Stomach (tissue), 4 donors: ENCODE measurements around the gene ERO1A.

ENCODE experiments used
- POLR2AphosphoS5 ChIP-seq, 3 donors: sonication (generic); formaldehyde crosslinking; IDR thresholded peaks; one replicate each; pipeline ENCODE4 v1.6.1; 2016; ENCODE audit warnings: antibody characterized with exemption in 3 of 3
- TF ChIP-seq, protein P1 (sequence below), 7 experiments: fragments of 450-650 bp in 4 of 7; fragments of 200-600 bp in 3 of 7; sonication (generic) in 3 of 7; IDR thresholded peaks; one replicate each; pipeline ENCODE4 v1.5.1; 2016 to 2019; ENCODE audit warnings: antibody characterized with exemption in 7 of 7, control low read depth in 2 of 7, mild to moderate bottlenecking in 1 of 7

DNA sequence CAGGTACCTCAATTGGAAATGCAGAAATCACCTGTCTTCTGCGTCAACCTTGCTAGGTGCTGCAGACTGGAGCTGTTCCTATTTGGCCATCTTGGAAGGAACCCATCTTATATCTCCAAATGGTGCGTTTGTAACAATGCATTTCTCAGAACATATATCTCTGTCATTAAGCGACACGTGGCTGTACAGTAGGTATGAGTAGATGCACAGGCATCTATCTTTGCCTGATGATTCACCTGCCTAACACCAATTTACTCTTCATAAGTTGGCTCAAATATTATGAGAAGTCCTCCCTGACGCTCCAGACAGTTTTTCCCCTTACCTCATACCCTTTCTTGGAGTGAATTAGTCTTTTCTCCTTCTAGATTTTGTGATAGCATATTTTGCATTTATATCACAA, 98.5 kb downstream of the ERO1A start:
- TF ChIP-seq, protein P1, sequence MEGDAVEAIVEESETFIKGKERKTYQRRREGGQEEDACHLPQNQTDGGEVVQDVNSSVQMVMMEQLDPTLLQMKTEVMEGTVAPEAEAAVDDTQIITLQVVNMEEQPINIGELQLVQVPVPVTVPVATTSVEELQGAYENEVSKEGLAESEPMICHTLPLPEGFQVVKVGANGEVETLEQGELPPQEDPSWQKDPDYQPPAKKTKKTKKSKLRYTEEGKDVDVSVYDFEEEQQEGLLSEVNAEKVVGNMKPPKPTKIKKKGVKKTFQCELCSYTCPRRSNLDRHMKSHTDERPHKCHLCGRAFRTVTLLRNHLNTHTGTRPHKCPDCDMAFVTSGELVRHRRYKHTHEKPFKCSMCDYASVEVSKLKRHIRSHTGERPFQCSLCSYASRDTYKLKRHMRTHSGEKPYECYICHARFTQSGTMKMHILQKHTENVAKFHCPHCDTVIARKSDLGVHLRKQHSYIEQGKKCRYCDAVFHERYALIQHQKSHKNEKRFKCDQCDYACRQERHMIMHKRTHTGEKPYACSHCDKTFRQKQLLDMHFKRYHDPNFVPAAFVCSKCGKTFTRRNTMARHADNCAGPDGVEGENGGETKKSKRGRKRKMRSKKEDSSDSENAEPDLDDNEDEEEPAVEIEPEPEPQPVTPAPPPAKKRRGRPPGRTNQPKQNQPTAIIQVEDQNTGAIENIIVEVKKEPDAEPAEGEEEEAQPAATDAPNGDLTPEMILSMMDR (IDR thresholded peaks at IDR 0.05) = no peak
- no peak for TF ChIP-seq POLR2AphosphoS5 (IDR thresholded peaks at IDR 0.05)
